ENCODE data around the gene ADGRG6. TPM values are rescaled to one million over a fixed set of nuclear protein-coding genes. Genes with fewer than 3 reads are reported as not detected.

ADGRG6 gene
- total and polyA plus RNA-seq, 4 donors = 18.7 to 110 (median 45.7) TPM

- TF ChIP-seq JUND (IDR thresholded peaks at IDR 0.05) (no peak), EGR1 (IDR thresholded peaks at IDR 0.05; ENCODE audit: low read depth in 2 of 2) (no peak), FOXA2 (IDR thresholded peaks at IDR 0.05) (no peak), HNF4A (conservative IDR thresholded peaks at IDR 0.05) (no peak), YY1 (IDR thresholded peaks at IDR 0.05) (no peak), CTCF (IDR thresholded peaks at IDR 0.05; ENCODE audit: low read depth, low read length, missing input control) (no peak), TAF1 (conservative IDR thresholded peaks at IDR 0.05) (no peak), GABPA (IDR thresholded peaks at IDR 0.05 in 1 of 2, conservative IDR thresholded peaks at IDR 0.05 in 1 of 2) (no peak), NR2F2 (IDR thresholded peaks at IDR 0.05) (no peak), FOXA1 (IDR thresholded peaks at IDR 0.05) (no peak), SP1 (IDR thresholded peaks at IDR 0.05) (no peak), HNF4G (IDR thresholded peaks at IDR 0.05) (no peak), MAX (IDR thresholded peaks at IDR 0.05) (no peak)
- TF ChIP-seq, protein P1, sequence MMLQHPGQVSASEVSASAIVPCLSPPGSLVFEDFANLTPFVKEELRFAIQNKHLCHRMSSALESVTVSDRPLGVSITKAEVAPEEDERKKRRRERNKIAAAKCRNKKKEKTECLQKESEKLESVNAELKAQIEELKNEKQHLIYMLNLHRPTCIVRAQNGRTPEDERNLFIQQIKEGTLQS (IDR thresholded peaks at IDR 0.05) = no peak
- TF ChIP-seq, protein P2, sequence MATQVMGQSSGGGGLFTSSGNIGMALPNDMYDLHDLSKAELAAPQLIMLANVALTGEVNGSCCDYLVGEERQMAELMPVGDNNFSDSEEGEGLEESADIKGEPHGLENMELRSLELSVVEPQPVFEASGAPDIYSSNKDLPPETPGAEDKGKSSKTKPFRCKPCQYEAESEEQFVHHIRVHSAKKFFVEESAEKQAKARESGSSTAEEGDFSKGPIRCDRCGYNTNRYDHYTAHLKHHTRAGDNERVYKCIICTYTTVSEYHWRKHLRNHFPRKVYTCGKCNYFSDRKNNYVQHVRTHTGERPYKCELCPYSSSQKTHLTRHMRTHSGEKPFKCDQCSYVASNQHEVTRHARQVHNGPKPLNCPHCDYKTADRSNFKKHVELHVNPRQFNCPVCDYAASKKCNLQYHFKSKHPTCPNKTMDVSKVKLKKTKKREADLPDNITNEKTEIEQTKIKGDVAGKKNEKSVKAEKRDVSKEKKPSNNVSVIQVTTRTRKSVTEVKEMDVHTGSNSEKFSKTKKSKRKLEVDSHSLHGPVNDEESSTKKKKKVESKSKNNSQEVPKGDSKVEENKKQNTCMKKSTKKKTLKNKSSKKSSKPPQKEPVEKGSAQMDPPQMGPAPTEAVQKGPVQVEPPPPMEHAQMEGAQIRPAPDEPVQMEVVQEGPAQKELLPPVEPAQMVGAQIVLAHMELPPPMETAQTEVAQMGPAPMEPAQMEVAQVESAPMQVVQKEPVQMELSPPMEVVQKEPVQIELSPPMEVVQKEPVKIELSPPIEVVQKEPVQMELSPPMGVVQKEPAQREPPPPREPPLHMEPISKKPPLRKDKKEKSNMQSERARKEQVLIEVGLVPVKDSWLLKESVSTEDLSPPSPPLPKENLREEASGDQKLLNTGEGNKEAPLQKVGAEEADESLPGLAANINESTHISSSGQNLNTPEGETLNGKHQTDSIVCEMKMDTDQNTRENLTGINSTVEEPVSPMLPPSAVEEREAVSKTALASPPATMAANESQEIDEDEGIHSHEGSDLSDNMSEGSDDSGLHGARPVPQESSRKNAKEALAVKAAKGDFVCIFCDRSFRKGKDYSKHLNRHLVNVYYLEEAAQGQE (IDR thresholded peaks at IDR 0.05) = no peak
- TF ChIP-seq, protein P3, sequence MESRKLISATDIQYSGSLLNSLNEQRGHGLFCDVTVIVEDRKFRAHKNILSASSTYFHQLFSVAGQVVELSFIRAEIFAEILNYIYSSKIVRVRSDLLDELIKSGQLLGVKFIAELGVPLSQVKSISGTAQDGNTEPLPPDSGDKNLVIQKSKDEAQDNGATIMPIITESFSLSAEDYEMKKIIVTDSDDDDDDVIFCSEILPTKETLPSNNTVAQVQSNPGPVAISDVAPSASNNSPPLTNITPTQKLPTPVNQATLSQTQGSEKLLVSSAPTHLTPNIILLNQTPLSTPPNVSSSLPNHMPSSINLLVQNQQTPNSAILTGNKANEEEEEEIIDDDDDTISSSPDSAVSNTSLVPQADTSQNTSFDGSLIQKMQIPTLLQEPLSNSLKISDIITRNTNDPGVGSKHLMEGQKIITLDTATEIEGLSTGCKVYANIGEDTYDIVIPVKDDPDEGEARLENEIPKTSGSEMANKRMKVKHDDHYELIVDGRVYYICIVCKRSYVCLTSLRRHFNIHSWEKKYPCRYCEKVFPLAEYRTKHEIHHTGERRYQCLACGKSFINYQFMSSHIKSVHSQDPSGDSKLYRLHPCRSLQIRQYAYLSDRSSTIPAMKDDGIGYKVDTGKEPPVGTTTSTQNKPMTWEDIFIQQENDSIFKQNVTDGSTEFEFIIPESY (IDR thresholded peaks at IDR 0.05) = no peak
- Histone ChIP-seq H3K27ac (ENCODE audit: low read depth in 1 of 2, low read length in 2 of 2) (no peak overlapping the region), H3K4me1 (ENCODE audit: control insufficient read depth in 4 of 4, insufficient read depth in 4 of 4, low read length in 3 of 4) (peaks cover 0 to 19% (median 13%) of the 10 kb centered on the region in 4 donors), H3K36me3 (ENCODE audit: control insufficient read depth in 4 of 4, insufficient read depth in 3 of 4, low read depth in 1 of 4, low read length in 3 of 4) (peaks cover 0 to 4% (median 0%) of the 10 kb centered on the region in 4 donors), H3K27me3 (ENCODE audit: control insufficient read depth in 4 of 4, insufficient read depth in 4 of 4, low read length in 3 of 4) (no peaks in the 10 kb centered on the region), H3K9ac (ENCODE audit: low read depth in 1 of 2, low read length in 2 of 2) (no peak overlapping the region), H3K9me3 (ENCODE audit: control insufficient read depth in 4 of 4, low read length in 3 of 4) (no peaks in the 10 kb centered on the region), H3K4me3 (ENCODE audit: low read depth in 1 of 3, low read length in 3 of 3) (no peak overlapping the region)
- WGBS = 85% methylated on average over 4 of the region's 4 CpGs
- DNase-seq (ENCODE audit: low spot score) = no peak
Measured at GRCh38 chr6:142380626-142381025, 78.8 kb downstream of the ADGRG6 start.

DNA sequence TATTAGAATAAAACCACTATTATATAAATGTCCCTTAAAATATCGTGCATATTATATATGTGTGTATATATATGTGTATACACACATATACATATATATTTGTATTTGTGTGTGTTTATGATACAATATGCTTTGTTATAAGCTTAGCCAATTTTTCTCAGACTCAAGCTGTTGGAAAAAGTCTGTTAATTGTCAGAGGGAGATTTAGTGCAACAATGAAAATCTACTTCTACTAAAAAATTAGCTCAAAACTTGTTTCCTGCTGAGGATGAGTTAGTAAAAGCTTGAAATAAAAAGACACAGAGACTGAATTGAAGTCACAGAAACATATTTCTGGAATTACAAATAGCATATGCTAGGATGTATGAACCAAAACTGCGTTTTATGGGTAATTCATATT is 79.4 kb downstream of the ADGRG6 start:
- Histone ChIP-seq H3K9me3 (ENCODE audit: control insufficient read depth in 4 of 4, low read length in 3 of 4) (no peaks in the 10 kb centered on the region), H3K27ac (ENCODE audit: low read depth in 1 of 2, low read length in 2 of 2) (no peak overlapping the region), H3K27me3 (ENCODE audit: control insufficient read depth in 4 of 4, insufficient read depth in 4 of 4, low read length in 3 of 4) (no peaks in the 10 kb centered on the region), H3K36me3 (ENCODE audit: control insufficient read depth in 4 of 4, insufficient read depth in 3 of 4, low read depth in 1 of 4, low read length in 3 of 4) (peaks cover 0 to 4% (median 0%) of the 10 kb centered on the region in 4 donors), H3K4me3 (ENCODE audit: low read depth in 1 of 3, low read length in 3 of 3) (no peak overlapping the region), H3K9ac (ENCODE audit: low read depth in 1 of 2, low read length in 2 of 2) (no peak overlapping the region), H3K4me1 (ENCODE audit: control insufficient read depth in 4 of 4, insufficient read depth in 4 of 4, low read length in 3 of 4) (peaks cover 0 to 17% (median 12%) of the 10 kb centered on the region in 4 donors)
- DNase-seq (ENCODE audit: low spot score) = no peak
- WGBS = 81% methylated on average over 2 of the region's 2 CpGs
- TF ChIP-seq GABPA (IDR thresholded peaks at IDR 0.05 in 1 of 2, conservative IDR thresholded peaks at IDR 0.05 in 1 of 2) (no peak), SP1 (IDR thresholded peaks at IDR 0.05) (no peak), TAF1 (conservative IDR thresholded peaks at IDR 0.05) (no peak), HNF4G (IDR thresholded peaks at IDR 0.05) (no peak), EGR1 (IDR thresholded peaks at IDR 0.05; ENCODE audit: low read depth in 2 of 2) (no peak), MAX (IDR thresholded peaks at IDR 0.05) (no peak), YY1 (IDR thresholded peaks at IDR 0.05) (no peak), JUND (IDR thresholded peaks at IDR 0.05) (no peak), RAD21 (IDR thresholded peaks at IDR 0.05) (no peak), HNF4A (conservative IDR thresholded peaks at IDR 0.05) (no peak)
- TF ChIP-seq, protein P2 (IDR thresholded peaks at IDR 0.05) = no peak
- TF ChIP-seq, protein P3 (IDR thresholded peaks at IDR 0.05) = no peak

Measured in liver (tissue), 9 donors.